GM18909 (cell line): ENCODE results near the gene REG3G.

Experiments used
- ATAC-seq: cut with Tn5 transposase; IDR thresholded peaks from one replicate; pipeline ENCODE4 v1.9.1; 2021; ENCODE audit warnings: mild to moderate bottlenecking; ENCODE audit not compliant: unreplicated experiment, poor library complexity

Gene REG3G

DNA sequence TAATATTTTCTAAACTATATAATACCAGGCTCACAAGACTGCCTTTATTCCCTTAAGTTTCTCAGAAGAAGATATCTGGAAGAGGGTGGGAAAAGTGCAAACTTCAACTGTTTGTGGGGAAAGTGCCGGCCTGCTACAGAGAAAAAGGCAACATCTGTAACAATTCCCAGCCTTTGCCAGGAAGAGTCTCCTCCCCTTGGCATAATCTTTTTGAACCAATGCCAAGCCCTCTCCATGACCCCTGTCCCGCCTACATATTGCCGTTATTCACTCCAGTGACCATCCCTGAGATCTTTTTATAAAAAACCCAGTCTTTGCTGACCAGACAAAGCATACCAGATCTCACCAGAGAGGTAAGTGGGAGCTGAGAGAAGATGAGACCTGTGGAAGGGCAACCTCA, at the start of gene REG3G:
Gene REG3G (plus strand): TSS at position 282 of the 400 bp plus-strand sequence. CDS start 392 bp downstream, outside the sequence.
- ATAC-seq = no peak

GRCh38 chr2:78977661-78978145, 47.8 kb upstream of the REG3G start:
- ATAC-seq = peak; percentile 99

DNA sequence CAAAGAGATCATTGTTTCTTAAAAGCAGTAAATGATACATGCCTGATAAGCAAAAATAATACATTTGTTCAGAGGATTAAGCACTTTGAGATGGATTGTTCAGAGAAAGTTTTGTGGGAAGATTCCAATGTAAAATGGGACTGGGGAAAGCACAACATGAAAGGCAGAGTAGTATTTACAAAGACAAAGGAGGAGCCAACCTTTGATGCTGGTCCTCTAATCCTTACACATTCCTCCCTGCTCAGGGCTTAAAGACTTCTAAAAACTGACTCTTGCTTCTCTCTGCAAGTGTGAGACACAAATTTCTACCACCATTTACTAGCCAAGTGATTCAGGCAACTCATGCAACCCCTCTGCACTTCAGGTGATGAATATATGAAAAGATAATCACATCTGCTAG, 47.2 kb upstream of the REG3G start:
- ATAC-seq = no peak

- no peak for ATAC-seq
Measured at GRCh38 chr2:78979380-78980151, 45.9 kb upstream of the REG3G start.

DNA sequence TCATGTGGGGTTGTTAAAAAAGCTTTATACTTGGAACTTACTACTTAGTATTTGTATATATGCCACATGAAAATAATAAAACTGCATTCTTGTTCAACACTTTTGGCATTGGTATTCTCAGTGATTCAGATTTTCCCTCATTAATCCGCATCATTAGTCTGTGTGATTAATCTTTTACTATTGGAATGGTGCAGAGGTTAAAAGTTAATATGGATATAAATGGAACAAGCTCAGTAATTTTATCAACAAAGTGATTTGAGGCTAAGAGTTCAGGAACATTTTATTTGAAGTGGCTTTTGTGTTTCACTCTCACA, 45.4 kb upstream of the REG3G start:
- no peak for ATAC-seq

DNA sequence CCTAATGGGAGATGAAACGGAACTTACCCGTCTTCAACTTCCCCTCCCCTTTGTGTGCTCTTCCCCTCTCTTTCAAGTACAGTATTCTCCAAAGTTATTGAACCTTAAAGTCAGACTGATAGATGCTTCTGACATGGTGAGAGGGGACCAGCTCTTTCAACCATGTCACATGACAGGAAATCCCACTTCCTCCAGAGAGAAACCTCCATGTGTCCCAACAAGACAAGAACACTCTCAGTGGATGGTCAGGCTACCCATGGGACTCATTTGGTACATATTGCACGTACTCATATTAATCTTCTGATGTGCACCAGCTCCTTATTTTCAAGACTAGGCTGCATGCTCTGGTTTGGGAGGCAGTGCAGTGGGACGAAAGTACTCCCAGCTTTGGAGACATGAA, 44.6 kb upstream of the REG3G start:
- no peak for ATAC-seq

DNA sequence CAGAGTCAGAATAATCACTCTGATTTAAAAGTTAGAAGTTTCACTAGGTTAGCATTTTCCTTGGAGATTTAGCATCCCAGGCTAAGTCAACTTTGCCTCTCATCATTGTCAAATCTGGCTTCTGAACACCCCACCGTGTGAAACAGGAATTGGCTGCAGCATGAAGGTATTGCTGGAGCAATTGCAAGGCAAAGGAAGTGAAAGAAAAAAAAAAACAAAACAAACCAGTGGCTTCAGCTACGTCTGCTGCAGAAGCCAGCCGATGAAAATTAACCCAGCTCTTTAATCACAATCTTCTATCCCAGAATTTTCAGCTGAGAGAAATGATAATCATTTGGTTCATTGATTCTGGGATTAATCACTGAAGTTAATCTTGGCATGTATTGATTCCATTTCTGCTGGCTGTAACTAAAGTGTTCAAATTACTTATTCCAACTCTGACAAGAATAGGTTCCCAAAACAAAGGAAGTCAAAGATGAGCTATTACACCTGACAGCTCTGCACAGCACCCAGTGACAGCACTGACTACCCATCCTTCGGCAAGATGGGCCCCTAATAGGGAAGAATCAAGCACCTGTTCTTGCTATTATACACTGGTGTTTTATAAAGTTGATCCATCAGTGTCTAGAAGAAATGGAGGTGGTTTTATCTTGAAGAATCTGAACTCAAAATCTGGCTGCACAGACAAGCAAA, 42.7 kb upstream of the REG3G start:
- ATAC-seq = no peak

DNA sequence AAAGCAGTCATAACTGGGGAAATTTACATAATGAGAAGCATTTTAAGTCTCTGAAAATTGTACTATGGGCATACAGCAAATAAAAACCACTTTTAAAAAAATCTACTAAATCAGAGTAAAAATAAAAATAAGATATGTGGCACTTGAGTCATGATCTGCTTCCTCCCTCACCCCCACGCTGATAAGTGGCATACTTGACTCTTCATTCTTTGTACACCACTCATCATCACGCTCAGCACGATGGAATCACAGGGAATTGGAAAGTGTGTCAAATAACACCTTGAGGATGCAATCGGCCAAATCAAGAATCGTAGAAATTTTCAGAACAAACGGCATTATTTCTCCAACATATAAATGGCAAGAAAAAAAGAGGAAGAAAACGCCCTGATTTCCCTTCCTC, 41.1 kb upstream of the REG3G start:
- ATAC-seq = no peak

- ATAC-seq = no peak
Measured at GRCh38 chr2:78985558-78985957, 39.9 kb upstream of the REG3G start.

DNA sequence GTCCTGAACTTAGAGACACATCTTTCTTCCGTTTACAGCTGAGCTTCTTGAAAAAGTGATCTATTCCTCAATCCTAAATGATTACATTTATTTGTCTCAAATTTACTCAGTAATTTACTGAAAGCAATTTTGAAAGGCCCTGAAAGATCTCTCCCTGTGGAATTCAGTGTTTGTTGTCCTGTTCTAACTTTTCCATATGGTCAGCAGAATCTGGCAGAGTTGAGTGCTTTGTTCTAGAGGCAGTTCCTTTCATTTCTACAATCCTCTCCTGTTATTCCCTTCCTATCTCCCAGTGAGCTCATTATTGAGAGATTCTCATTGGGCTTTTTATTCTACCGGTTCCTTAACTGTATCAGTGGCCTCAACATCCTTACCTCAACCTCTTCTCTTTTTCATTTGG, 36.5 kb upstream of the REG3G start:
- no peak for ATAC-seq

GRCh38 chr2:78992451-78992806, 33.1 kb upstream of the REG3G start:
- ATAC-seq = no peak

DNA sequence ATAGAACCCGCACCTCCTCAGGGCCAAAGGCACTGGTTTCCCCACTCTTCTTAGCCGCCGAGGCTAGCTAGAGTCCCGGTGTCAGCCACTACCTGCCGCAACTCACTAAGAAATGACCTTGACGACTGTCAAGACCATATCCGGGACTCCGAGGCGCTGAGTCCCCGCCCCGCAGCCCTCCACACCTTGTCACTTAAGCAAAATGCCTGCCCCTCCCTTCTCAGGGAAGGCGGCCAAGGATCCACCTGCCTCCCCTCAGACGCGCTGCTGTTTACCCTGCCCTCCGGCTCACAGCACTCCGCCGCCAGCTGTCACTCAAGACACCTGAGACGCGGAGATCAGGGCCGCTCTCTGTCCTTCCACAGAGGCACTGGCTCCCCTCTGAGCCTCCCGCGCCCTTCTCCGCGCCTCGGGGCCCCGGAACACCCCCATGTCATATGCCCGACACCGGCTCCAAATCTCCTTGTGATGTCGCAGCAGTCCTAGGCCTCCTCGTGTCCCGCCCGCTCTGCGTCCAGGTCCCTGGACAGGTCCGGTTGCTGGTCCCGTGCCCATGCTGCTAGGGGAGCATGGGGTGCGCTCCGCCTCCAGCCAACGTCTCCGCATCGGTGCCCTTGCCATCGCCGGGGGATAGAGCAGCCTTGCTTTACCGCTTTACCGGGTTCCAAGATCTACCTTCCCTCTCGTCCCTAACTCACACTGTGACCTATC, 32.5 kb upstream of the REG3G start:
- ATAC-seq = no peak

DNA sequence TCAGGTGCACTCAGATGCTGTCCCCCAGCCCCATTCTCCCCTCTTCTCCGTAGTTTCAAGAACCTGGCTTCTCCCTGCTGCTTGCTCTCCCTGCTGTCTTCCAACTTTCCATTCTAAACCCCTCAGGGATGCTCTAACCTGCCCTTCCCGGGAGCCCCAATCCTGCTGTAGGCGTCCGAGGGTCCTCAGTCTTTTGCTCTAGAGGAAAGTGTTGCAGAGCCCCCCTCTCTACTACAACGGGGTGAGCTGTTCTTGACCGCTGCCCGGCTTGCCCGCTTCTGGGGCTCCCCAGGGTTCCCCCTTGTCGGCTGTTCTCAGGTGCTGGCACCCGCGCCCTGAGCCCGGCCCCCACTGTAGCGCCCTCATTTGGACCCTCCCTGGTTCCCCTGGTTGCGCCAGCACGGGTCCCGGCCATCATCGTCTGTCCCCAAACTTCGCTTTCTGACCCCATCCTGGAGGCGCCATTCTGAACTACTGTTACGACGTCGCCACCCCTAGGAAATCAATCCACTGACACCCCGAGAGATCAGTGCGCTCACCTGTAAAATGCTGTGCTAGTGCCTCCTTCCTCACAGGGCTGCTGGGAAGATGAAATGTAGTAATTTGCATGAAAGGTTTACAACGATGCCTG, 31.9 kb upstream of the REG3G start:
- ATAC-seq = no peak

- ATAC-seq = no peak
Measured at GRCh38 chr2:78994789-78995188, 30.7 kb upstream of the REG3G start.

- no peak for ATAC-seq
Measured at GRCh38 chr2:78999406-78999805, 26.1 kb upstream of the REG3G start.

GRCh38 chr2:79000008-79000576, 25.4 kb upstream of the REG3G start:
- ATAC-seq = no peak

DNA sequence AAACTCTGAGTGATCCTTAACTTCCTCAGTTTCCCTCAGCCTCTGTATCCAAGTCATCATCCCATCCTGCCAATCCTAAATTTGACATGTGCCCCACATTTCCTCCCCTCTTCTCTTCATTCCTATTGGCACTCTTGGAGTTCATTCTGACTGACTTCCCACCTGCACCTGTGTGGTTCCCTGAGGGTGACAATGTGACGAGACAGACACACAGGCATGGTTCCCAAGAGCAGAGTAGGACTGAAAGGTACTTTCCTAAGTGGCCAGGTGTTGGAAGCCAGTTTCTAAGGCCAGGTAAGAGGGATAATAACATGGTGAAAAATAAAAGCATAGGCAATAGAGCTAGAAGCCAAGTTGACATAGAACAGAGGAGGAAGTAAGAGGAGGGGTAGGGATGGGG, 24.2 kb upstream of the REG3G start:
- ATAC-seq = no peak

- ATAC-seq = no peak
Measured at GRCh38 chr2:79004680-79005079, 20.8 kb upstream of the REG3G start.

DNA sequence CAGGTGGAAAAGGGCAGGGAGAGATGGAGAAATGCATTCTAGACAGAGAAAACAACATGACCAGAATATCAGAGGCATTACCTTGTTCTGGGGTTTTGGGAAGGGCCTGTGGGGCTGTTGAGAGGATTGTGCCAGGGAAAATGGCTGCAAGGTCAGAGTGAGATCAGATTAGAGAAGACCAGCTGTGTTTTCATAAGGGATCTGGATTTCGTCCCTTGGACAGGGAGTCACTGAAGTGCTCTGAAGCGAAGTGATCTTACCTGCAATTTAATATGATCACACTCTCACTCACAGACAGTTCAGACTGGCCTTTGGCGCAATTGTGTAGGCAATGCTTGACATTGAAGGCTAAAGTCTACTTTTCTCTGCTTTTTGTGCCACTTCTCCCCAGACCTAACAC, 20.3 kb upstream of the REG3G start:
- ATAC-seq = no peak

- no peak for ATAC-seq
Measured at GRCh38 chr2:79009388-79009787, 16.1 kb upstream of the REG3G start.

GRCh38 chr2:79011496-79011895, 14.0 kb upstream of the REG3G start:
- no peak for ATAC-seq
